Esophagus muscularis mucosa (tissue), 3 donors: ENCODE data around the gene SPATA25.

Source experiments
- POLR2A ChIP-seq: fragments of 450-650 bp; IDR thresholded peaks from one replicate; pipeline ENCODE4 v1.6.1; 2017; ENCODE audit warnings: antibody characterized with exemption, moderate library complexity, mild to moderate bottlenecking, low read depth
- POLR2AphosphoS5 ChIP-seq, 2 donors: sonication (generic); formaldehyde crosslinking; IDR thresholded peaks; one replicate each; pipeline ENCODE4 v1.6.1; 2017; ENCODE audit warnings: antibody characterized with exemption in 2 of 2
- TF ChIP-seq, protein P1 (sequence below), 3 experiments: fragments of 200-600 bp in 2 of 3; fragments of 450-650 bp in 1 of 3; sonication (generic) in 2 of 3; IDR thresholded peaks; one replicate each; pipeline ENCODE4 v1.5.1; 2017 to 2019; ENCODE audit warnings: antibody characterized with exemption in 3 of 3, mild to moderate bottlenecking in 2 of 3, moderate library complexity in 1 of 3

DNA sequence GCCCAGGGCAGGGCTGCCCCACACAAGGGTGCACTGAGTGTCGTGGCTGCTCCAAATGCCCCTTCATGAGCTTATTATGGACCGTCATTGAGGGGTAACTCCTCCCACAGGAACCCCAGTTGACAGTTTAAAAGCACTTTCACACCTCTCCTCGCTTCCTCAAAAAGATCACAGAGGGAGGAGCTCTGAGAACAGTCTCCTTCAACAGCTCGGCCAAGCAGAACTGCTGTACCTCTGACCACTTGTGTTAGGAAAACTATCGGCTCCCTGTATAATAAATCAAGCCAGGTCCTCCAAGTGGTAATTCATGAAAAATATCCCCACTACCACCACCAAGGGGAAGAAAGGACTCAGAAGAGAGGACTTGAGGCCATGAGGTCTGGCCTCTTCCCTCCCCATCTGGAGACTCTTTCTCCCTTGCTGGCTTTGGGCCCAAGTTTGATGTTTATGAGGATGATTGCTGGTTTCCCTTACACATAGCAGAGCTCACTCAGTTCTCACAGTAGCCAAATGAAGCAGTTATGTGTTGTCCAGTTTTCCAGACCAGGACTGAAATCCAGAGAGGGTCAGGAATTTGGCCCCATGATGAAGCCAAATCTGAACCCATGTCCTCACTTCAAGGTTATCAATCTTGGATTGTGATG lies 45.1 kb downstream of the SPATA25 start:
- TF ChIP-seq, protein P1, sequence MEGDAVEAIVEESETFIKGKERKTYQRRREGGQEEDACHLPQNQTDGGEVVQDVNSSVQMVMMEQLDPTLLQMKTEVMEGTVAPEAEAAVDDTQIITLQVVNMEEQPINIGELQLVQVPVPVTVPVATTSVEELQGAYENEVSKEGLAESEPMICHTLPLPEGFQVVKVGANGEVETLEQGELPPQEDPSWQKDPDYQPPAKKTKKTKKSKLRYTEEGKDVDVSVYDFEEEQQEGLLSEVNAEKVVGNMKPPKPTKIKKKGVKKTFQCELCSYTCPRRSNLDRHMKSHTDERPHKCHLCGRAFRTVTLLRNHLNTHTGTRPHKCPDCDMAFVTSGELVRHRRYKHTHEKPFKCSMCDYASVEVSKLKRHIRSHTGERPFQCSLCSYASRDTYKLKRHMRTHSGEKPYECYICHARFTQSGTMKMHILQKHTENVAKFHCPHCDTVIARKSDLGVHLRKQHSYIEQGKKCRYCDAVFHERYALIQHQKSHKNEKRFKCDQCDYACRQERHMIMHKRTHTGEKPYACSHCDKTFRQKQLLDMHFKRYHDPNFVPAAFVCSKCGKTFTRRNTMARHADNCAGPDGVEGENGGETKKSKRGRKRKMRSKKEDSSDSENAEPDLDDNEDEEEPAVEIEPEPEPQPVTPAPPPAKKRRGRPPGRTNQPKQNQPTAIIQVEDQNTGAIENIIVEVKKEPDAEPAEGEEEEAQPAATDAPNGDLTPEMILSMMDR (IDR thresholded peaks at IDR 0.05) = no peak
- TF ChIP-seq POLR2A (no peak), POLR2AphosphoS5 (IDR thresholded peaks at IDR 0.05) (no peak)
